A549 (cell line): ENCODE results near the gene ELP2.

ENCODE experiments used
- TF ChIP-seq, protein P1 (sequence below): fragments of >200 bp; sonication (Bioruptor Twin); formaldehyde crosslinking; IDR thresholded peaks from 3 replicates; pipeline ENCODE4 v1.5.1; 2016
- TF ChIP-seq, protein P2 (sequence below): IDR thresholded peaks from 2 replicates; pipeline ENCODE4 v1.6.1; 2012

DNA sequence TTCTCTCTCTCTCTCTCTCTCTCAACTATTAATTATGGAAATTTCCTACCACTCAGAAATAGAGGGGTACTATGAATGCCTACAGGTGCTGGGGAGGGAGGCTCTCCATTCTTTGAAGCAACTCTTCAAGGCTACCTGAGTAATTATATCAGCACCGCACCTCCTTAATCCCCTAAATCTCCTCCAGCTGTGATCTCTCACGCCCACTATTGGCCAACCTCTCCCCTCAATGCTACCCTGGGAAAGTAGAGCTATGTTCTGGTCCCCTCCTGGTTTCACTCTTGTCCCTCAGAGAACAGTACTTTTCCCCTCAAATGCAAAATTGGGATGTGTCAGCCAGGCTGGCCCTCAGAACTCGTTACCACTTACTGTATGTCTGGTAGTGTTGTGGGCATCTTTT lies 59.2 kb downstream of the ELP2 start:
- TF ChIP-seq, protein P1, sequence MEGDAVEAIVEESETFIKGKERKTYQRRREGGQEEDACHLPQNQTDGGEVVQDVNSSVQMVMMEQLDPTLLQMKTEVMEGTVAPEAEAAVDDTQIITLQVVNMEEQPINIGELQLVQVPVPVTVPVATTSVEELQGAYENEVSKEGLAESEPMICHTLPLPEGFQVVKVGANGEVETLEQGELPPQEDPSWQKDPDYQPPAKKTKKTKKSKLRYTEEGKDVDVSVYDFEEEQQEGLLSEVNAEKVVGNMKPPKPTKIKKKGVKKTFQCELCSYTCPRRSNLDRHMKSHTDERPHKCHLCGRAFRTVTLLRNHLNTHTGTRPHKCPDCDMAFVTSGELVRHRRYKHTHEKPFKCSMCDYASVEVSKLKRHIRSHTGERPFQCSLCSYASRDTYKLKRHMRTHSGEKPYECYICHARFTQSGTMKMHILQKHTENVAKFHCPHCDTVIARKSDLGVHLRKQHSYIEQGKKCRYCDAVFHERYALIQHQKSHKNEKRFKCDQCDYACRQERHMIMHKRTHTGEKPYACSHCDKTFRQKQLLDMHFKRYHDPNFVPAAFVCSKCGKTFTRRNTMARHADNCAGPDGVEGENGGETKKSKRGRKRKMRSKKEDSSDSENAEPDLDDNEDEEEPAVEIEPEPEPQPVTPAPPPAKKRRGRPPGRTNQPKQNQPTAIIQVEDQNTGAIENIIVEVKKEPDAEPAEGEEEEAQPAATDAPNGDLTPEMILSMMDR = no peak
- TF ChIP-seq, protein P2, sequence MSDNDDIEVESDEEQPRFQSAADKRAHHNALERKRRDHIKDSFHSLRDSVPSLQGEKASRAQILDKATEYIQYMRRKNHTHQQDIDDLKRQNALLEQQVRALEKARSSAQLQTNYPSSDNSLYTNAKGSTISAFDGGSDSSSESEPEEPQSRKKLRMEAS = no peak
